SU-DHL-6 (cell line): Measurements from ENCODE around the gene SUN1.

Experiments used
- H2AFZ ChIP-seq: fragments of 200-600 bp; sonication (generic); 2 replicates; pipeline ENCODE4 v1.6.1; 2014; ENCODE audit warnings: low read depth, mild to moderate bottlenecking, moderate library complexity, mixed read lengths, antibody characterized with exemption, low read length; ENCODE audit not compliant: severe bottlenecking
- H3F3A ChIP-seq: fragments of 200-600 bp; shearing (Covaris generic); 2 replicates; pipeline ENCODE4 v1.6.0; 2016; ENCODE audit warnings: antibody characterized with exemption, mild to moderate bottlenecking; ENCODE audit not compliant: insufficient read depth
- H3K27ac ChIP-seq: fragments of 200-600 bp; sonication (generic); 2 replicates; pipeline ENCODE4 v1.5.1; 2016; ENCODE audit warnings: low read depth, mild to moderate bottlenecking, low read length, moderate library complexity, mixed read lengths
- H3K27me3 ChIP-seq: fragments of 200-600 bp; sonication (generic), shearing (Covaris generic); 2 replicates; pipeline ENCODE4 v1.6.0; 2014; ENCODE audit warnings: mild to moderate bottlenecking, low read length
- H3K36me3 ChIP-seq: fragments of 200-600 bp; sonication (generic); 2 replicates; pipeline ENCODE4 v1.6.1; 2014; ENCODE audit warnings: mild to moderate bottlenecking, low read length, mixed read lengths
- H3K4me2 ChIP-seq: fragments of 300-600, 200-600 bp; shearing (Covaris generic), sonication (generic); 2 replicates; pipeline ENCODE4 v1.6.0; 2014; ENCODE audit warnings: low read length, low read depth, mild to moderate bottlenecking; ENCODE audit not compliant: poor library complexity, severe bottlenecking
- H3K4me3 ChIP-seq: fragments of 200-600 bp; sonication (generic); 2 replicates; pipeline ENCODE4 v1.5.1; 2014; ENCODE audit warnings: antibody characterized with exemption, low read length, mild to moderate bottlenecking, mixed read lengths; ENCODE audit not compliant: insufficient read depth, poor library complexity, severe bottlenecking
- H3K79me2 ChIP-seq: fragments of 200-600 bp; sonication (generic); 2 replicates; pipeline ENCODE4 v1.6.1; 2014; ENCODE audit warnings: mild to moderate bottlenecking, low read length, moderate library complexity; ENCODE audit not compliant: insufficient read depth
- H3K9ac ChIP-seq: fragments of 200-600 bp; sonication (generic); 2 replicates; pipeline ENCODE4 v1.7.0; 2014; ENCODE audit warnings: mild to moderate bottlenecking, low read length
- H3K9me2 ChIP-seq: fragments of 200-600 bp; sonication (generic); replicated peaks from 2 replicates; pipeline ENCODE4 v1.6.1; 2014; ENCODE audit warnings: low read length; ENCODE audit not compliant: insufficient read depth
- H3K9me3 ChIP-seq: fragments of 200-600 bp; sonication (generic); 2 replicates; pipeline ENCODE4 v1.6.1; 2014; ENCODE audit warnings: low read length, mixed read lengths; ENCODE audit not compliant: insufficient read depth
- H4K20me1 ChIP-seq: fragments of 200-600 bp; sonication (generic); 2 replicates; pipeline ENCODE4 v1.6.1; 2014; ENCODE audit warnings: low read depth, mild to moderate bottlenecking, antibody characterized with exemption, low read length, moderate library complexity, mixed read lengths
- CTCF ChIP-seq: fragments of 200-600 bp; sonication (generic); IDR thresholded peaks from one replicate; pipeline ENCODE4 v1.5.1; 2017; ENCODE audit warnings: antibody characterized with exemption, mild to moderate bottlenecking, low read length, moderate library complexity; ENCODE audit not compliant: insufficient read depth, poor library complexity, severe bottlenecking
- EZH2phosphoT487 ChIP-seq: fragments of 200-600 bp; sonication (generic), shearing (Covaris generic); conservative IDR thresholded peaks from 2 replicates; pipeline ENCODE4 v1.6.1; 2018; ENCODE audit warnings: mild to moderate bottlenecking, antibody characterized with exemption, low read length, moderate library complexity, mixed read lengths

The SUN1 gene

GRCh38 chr7:876077-876971, 44.0 kb downstream of the SUN1 start, which contains the start of gene GET4:
Gene GET4 (plus strand): TSS chr7:876554. CDS start chr7:876646, 92 bp downstream.
- peak within 1 kb of the TSS; percentile 79 for H3K4me2 ChIP-seq
- no peaks in the 10 kb centered on the region for H3K27me3 ChIP-seq
- H3K27ac ChIP-seq: peak within 1 kb of the TSS; percentile 39
- peaks cover 20% of the 10 kb centered on the region for H3F3A ChIP-seq
- peak within 1 kb of the TSS; percentile 87 for H3K4me3 ChIP-seq
- TF ChIP-seq CTCF: peak; percentile 15
- TF ChIP-seq EZH2phosphoT487: no peak
- no peaks in the 10 kb centered on the region for H3K9me3 ChIP-seq
- peaks cover 44% of the 10 kb centered on the region for H3K79me2 ChIP-seq
- H4K20me1 ChIP-seq: peaks cover 1% of the 10 kb centered on the region; the same call in 1 of the 2 replicates
- H3K9me2 ChIP-seq: no peaks in the 10 kb centered on the region
- peak within 1 kb of the TSS; percentile 80 for H3K9ac ChIP-seq
- H2AFZ ChIP-seq: peak within 1 kb of the TSS; percentile 39
- H3K36me3 ChIP-seq: no peaks in the 10 kb centered on the region; the same call in 1 of the 2 replicates

GRCh38 chr7:876972-877311, 44.7 kb downstream of the SUN1 start:
- Histone ChIP-seq H4K20me1 (peaks cover 7% of the 10 kb centered on the region; the same call in 1 of the 2 replicates), H3K9me2 (no peaks in the 10 kb centered on the region), H3K79me2 (peaks cover 50% of the 10 kb centered on the region), H3K9ac (peak overlapping the region; percentile 80), H3F3A (peaks cover 20% of the 10 kb centered on the region), H3K36me3 (no peaks in the 10 kb centered on the region; the same call in 1 of the 2 replicates), H3K27ac (peak overlapping the region; percentile 39), H3K9me3 (no peaks in the 10 kb centered on the region), H3K4me3 (peak overlapping the region; percentile 87), H3K27me3 (no peaks in the 10 kb centered on the region), H3K4me2 (peak overlapping the region; percentile 79), H2AFZ (no peak overlapping the region)
- TF ChIP-seq EZH2phosphoT487 (no peak), CTCF (no peak)

GRCh38 chr7:877312-878232, 45.3 kb downstream of the SUN1 start:
- Histone ChIP-seq H3K4me3 (peak overlapping the region; percentile 87), H3K9me2 (no peaks in the 10 kb centered on the region), H3K27ac (peak overlapping the region; percentile 39), H3K79me2 (peaks cover 56% of the 10 kb centered on the region), H3K4me2 (peak overlapping the region; percentile 79), H4K20me1 (peaks cover 8% of the 10 kb centered on the region; the same call in 1 of the 2 replicates), H3K9me3 (no peaks in the 10 kb centered on the region), H3K36me3 (no peaks in the 10 kb centered on the region; the same call in 1 of the 2 replicates), H3F3A (peaks cover 20% of the 10 kb centered on the region), H2AFZ (no peak overlapping the region), H3K27me3 (no peaks in the 10 kb centered on the region), H3K9ac (peak overlapping the region; percentile 80)
- TF ChIP-seq CTCF (no peak), EZH2phosphoT487 (no peak)
